WTC11 (cell line): ENCODE results near the gene CBX1. TPM values are rescaled to one million over a fixed set of nuclear protein-coding genes. Genes with fewer than 3 reads are reported as not detected.

Source experiments
- ATAC-seq: fragments of 200-7000 bp; cut with Tn5 transposase; 2 replicates; pipeline ENCODE4 v1.10.0; 2021; ENCODE audit warnings: mild to moderate bottlenecking, moderate library complexity
- CTCF ChIA-PET: fragments of 300-600 bp; sonication (Branson Sonifier 250); formaldehyde crosslinking; loops from one replicate; lab custom pipeline; 2021; ENCODE audit warnings: antibody characterized with exemption; lab: Charles Lee
- POLR2A ChIA-PET: fragments of 350-600 bp; sonication (Branson Sonifier 250); formaldehyde crosslinking; loops from one replicate; lab custom pipeline; 2021; ENCODE audit warnings: antibody characterized with exemption; lab: Charles Lee
- DNase-seq: peaks from one replicate; pipeline ENCODE4 v3.0.0; 2021; ENCODE audit warnings: low spot score
- H3K27ac Mint-ChIP-seq: 2 replicates; pipeline ENCODE4 v1.8.0; 2021; ENCODE audit warnings: mixed read lengths
- H3K27me3 Mint-ChIP-seq: 2 replicates; pipeline ENCODE4 v1.8.0; 2021; ENCODE audit warnings: low read depth, mild to moderate bottlenecking, moderate library complexity, mixed read lengths
- H3K36me3 Mint-ChIP-seq: 2 replicates; pipeline ENCODE4 v1.8.0; 2021; ENCODE audit warnings: mixed read lengths
- H3K4me1 Mint-ChIP-seq: 2 replicates; pipeline ENCODE4 v1.8.0; 2022; ENCODE audit warnings: mixed read lengths
- H3K4me3 Mint-ChIP-seq: 2 replicates; pipeline ENCODE4 v1.8.0; 2021; ENCODE audit warnings: mild to moderate bottlenecking, moderate library complexity, mixed read lengths
- H3K9me3 Mint-ChIP-seq: 2 replicates; pipeline ENCODE4 v1.8.0; 2021; ENCODE audit warnings: mixed read lengths
- AFF4 ChIP-seq: sonication (generic); formaldehyde crosslinking; IDR thresholded peaks from 2 replicates; pipeline ENCODE4 v1.8.1; 2023; ENCODE audit warnings: mild to moderate bottlenecking, missing genetic modification reagents, borderline replicate concordance
- CBFB ChIP-seq: sonication (generic); formaldehyde crosslinking; IDR thresholded peaks from 2 replicates; pipeline ENCODE4 v1.8.1; 2022; ENCODE audit warnings: mild to moderate bottlenecking, low read depth, missing genetic modification reagents
- E2F4 ChIP-seq: sonication (generic); formaldehyde crosslinking; IDR thresholded peaks from 2 replicates; pipeline ENCODE4 v1.8.1; 2022; ENCODE audit warnings: low read depth, mild to moderate bottlenecking, moderate library complexity, missing genetic modification reagents, borderline replicate concordance
- E2F5 ChIP-seq: sonication (generic); formaldehyde crosslinking; IDR thresholded peaks from 2 replicates; pipeline ENCODE4 v1.8.1; 2022; ENCODE audit warnings: mild to moderate bottlenecking, moderate library complexity, missing genetic modification reagents
- ELF4 ChIP-seq: sonication (generic); formaldehyde crosslinking; IDR thresholded peaks from 2 replicates; pipeline ENCODE4 v1.8.1; 2022; ENCODE audit warnings: low read depth, mild to moderate bottlenecking, moderate library complexity, missing genetic modification reagents
- ERG ChIP-seq: fragments of 250-450 bp; sonication (Bioruptor Pico); IDR thresholded peaks from 2 replicates; pipeline ENCODE4 v1.8.0; 2021; ENCODE audit warnings: mild to moderate bottlenecking
- FOXK1 ChIP-seq: sonication (generic); formaldehyde crosslinking; IDR thresholded peaks from 2 replicates; pipeline ENCODE4 v1.8.0; 2022; ENCODE audit warnings: mild to moderate bottlenecking, moderate library complexity, missing genetic modification reagents
- HMGA2 ChIP-seq: fragments of 250-450 bp; sonication (Bioruptor Pico); IDR thresholded peaks from 2 replicates; pipeline ENCODE4 v1.4.0; 2021; ENCODE audit warnings: mild to moderate bottlenecking, moderate library complexity
- MXD4 ChIP-seq: fragments of 250-450 bp; sonication (Bioruptor Pico); IDR thresholded peaks from 2 replicates; pipeline ENCODE4 v1.8.0; 2021; ENCODE audit warnings: mild to moderate bottlenecking, moderate library complexity, borderline replicate concordance
- SMAD4 ChIP-seq: sonication (generic); formaldehyde crosslinking; IDR thresholded peaks from 2 replicates; pipeline ENCODE4 v1.8.0; 2022; ENCODE audit warnings: mild to moderate bottlenecking, missing genetic modification reagents
- STAT6 ChIP-seq: sonication (generic); formaldehyde crosslinking; conservative IDR thresholded peaks from 2 replicates; pipeline ENCODE4 v1.8.1; 2023; ENCODE audit warnings: mild to moderate bottlenecking, low read depth, missing genetic modification reagents, moderate library complexity
- TCF7 ChIP-seq: sonication (generic); formaldehyde crosslinking; IDR thresholded peaks from 2 replicates; pipeline ENCODE4 v1.8.0; 2022; ENCODE audit warnings: mild to moderate bottlenecking, low read depth, missing genetic modification reagents, moderate library complexity
- ZNF396 ChIP-seq: fragments of 250-450 bp; sonication (Bioruptor Pico); IDR thresholded peaks from 2 replicates; pipeline ENCODE4 v1.8.0; 2021; ENCODE audit warnings: mild to moderate bottlenecking, moderate library complexity, borderline replicate concordance
- ZNF423 ChIP-seq: fragments of 250-450 bp; sonication (Bioruptor Pico); IDR thresholded peaks from 2 replicates; pipeline ENCODE4 v2.1.2; 2022; ENCODE audit warnings: mild to moderate bottlenecking, moderate library complexity
- ZNF512 ChIP-seq: sonication (generic); formaldehyde crosslinking; IDR thresholded peaks from 2 replicates; pipeline ENCODE4 v1.8.1; 2022; ENCODE audit warnings: missing genetic modification reagents, borderline replicate concordance
- ZNF532 ChIP-seq: fragments of 250-450 bp; sonication (Bioruptor Pico); IDR thresholded peaks from 2 replicates; pipeline ENCODE4 v1.9.0; 2021; ENCODE audit warnings: mild to moderate bottlenecking, borderline replicate concordance
- total RNA-seq: library from RNA; stranded (reverse); gene quantifications from 3 replicates; pipeline ENCODE4 v1.2.3, GENCODE V29; 2021

Gene CBX1
- total RNA-seq, 1 experiment from 2014 or later: 162 TPM

- H3K9me3 Mint-ChIP-seq: no peaks in the 10 kb centered on the region
- CTCF ChIA-PET: no interaction called here
- H3K36me3 Mint-ChIP-seq: no peaks in the 10 kb centered on the region
- POLR2A ChIA-PET: no interaction called here
- no peaks in the 10 kb centered on the region for H3K27me3 Mint-ChIP-seq
- TF ChIP-seq STAT6 (CRISPR knock-in tag) (no peak), SMAD4 (no peak), ZNF532 (no peak), ZNF423 (CRISPR knock-in tag) (no peak), FOXK1 (CRISPR knock-in tag) (no peak), HMGA2 (CRISPR knock-in tag) (no peak), AFF4 (CRISPR knock-in tag) (no peak), ZNF512 (CRISPR knock-in tag) (no peak), ELF4 (CRISPR knock-in tag) (no peak), ZNF396 (CRISPR knock-in tag) (no peak), MXD4 (CRISPR knock-in tag) (no peak)
- DNase-seq: no peak
- H3K4me3 Mint-ChIP-seq: no peak overlapping the region
- H3K27ac Mint-ChIP-seq: no peak overlapping the region
- no peak for ATAC-seq
- H3K4me1 Mint-ChIP-seq: peaks cover 7% of the 10 kb centered on the region
Measured at GRCh38 chr17:48139944-48140343, 38.7 kb upstream of the CBX1 start.

GRCh38 chr17:48137656-48138055, 36.4 kb upstream of the CBX1 start:
- Mint-ChIP-seq H3K4me3 (no peak overlapping the region), H3K36me3 (no peaks in the 10 kb centered on the region), H3K9me3 (no peaks in the 10 kb centered on the region), H3K27ac (no peak overlapping the region), H3K4me1 (peaks cover 2% of the 10 kb centered on the region; the same call in 1 of the 2 replicates), H3K27me3 (no peaks in the 10 kb centered on the region; the same call in 1 of the 2 replicates)
- DNase-seq (no peak), ATAC-seq (no peak)
- ChIA-PET POLR2A (interaction anchor here (0.6 kb wide), 2 partner anchors 89 to 459 kb away, joined by 3 read pairs; partner anchors contain the start of gene NFE2L1), CTCF (interaction anchor here (0.7 to 3.8 kb wide), 3 partner anchors 78 to 124 kb away, joined by 3 to 23 read pairs (median 5); no protein-coding TSS in a partner anchor)
- no peak for TF ChIP-seq ERG (CRISPR knock-in tag)
- no peak for TF ChIP-seq TCF7 (CRISPR knock-in tag)
- TF ChIP-seq E2F4: no peak
- TF ChIP-seq E2F5: no peak
- TF ChIP-seq CBFB: no peak
